Stimulated activated naive CD4-positive, alpha-beta T cell treated with Interleukin-2 at 50 U/mL for 16 hours (primary cell): ENCODE data around the gene SURF2.
A peak's percentile ranks its signal among the peaks of the same experiment; 100 is the strongest.

Experiments
- DNase-seq: peaks from one replicate; lab custom pipeline; 2025; lab: John Stamatoyannopoulos, UW

SURF2 gene

DNA sequence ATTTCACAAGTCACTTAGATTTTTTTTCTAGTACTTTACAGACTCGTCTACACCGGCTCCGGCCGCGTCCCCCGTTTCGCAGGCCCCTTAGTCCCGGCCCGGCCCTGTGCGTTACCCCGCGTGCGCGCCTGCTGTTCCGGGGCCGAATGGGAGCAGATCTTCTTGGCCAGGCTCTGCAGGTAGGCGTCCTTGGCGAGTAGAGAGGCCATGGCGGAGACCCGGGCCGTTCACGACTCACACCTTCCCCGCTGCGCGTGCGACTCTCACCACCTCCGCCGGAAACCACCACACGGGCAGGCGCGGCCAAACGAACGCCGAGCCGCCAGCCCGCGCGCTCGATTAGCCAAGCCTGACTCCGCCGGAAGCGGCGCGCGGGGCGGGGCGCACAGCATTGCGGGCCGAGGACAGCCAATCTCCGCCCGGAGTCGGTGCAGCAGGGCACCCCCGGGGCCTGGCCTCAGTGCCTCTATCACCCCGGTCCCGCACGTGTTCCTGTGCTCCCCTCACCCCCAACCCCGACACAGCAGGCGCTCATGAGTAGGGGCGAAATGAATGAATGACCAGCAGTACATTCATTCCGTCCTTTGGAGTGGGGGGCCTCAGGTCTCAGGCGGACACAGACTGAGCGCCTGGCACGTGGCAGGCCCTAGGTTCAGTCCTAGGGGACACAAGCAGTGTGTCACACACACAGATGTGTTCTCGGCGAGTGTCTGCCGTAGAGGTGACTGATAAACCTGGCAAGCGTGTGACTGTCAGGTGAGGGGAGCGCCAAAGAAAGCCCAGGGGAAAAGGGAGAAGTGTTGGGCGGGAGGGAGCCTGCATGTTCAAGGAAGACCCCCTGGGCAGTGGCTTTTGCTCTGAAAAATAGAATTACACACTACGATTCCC, 20.2 kb upstream of the SURF2 start, which contains the start of gene SURF6:
Gene SURF6, minus strand, starts transcription at position 265 of the 888 bp plus-strand sequence. Its CDS starts 56 bp downstream, at position 209.
- DNase-seq = peak; percentile 94

- no peak for DNase-seq
These were observed 16.7 kb upstream of the SURF2 start for GRCh38 chr9:133339641-133340040.

DNA sequence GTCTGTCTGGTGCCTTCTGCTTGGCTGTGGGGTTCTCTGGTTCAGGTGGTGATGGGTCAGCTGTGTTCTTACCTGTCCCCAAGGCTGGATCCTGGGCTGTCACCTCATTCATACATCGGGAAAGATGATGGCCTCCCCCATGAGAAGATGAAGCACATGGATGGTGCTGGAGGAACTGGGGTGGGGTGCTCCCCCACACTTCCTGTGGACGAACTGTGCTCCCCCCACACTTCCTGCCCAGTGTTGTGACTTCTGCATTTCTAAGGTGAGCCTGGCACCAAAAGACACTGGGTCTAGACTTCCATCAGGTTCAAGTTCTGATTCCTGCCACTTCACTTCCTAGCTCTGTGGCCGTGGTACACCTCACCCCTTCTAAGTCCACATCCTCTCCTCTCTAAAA, 16.1 kb upstream of the SURF2 start:
- no peak for DNase-seq

DNA sequence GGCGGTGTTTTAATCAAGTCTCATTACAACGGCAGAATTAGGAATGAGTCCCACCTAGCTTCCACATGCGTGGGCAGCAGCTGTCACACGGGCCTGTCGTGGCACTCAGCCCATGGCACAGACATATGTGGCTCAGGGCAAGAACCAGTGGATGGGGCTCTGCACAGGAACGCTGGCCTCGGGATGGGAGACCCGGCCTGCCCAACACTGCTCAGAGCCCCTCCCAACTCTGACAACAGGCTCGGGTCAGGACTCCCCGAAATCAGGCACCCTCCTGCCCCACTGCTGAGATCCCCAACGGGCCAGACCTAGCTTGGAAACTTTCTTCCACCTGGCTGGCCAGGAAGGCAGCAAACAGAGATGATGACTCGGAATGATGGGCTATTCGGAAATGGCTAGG, 15.4 kb upstream of the SURF2 start:
- DNase-seq = no peak

DNA sequence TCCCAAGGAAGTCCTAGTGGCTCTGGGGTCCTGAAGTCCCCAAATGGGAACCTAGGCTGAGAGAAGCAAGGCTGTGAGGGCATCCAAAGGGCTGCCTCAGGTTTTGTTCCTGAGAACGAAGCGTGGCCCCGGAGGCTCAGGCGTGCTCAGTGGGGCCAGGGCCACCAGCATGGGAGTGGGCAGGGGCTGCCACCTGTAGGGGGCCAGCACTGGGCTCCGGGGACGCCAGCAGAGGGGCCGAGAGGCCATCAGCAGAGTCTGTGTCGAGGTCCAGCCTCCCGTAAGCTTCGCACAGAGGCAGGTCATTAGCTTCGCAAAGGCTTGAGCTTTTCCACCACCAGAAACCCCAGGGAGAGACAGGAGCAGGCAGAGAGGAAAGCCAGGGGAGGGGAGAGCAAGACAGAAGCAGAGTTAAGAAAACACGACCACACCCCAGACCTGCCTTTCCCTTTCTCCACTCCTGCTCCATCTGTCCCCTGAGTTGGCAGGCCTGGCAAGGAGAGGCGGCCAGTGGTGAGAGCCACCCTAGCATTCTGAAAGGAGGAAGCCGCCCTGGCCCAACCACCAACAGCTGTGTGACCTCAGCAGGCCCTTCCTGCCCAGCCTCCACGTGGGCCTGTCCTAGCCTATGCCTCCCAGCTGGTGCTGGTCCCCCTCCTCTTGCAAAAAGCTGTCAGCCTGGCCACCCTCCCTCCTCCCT, 14.8 kb upstream of the SURF2 start:
- DNase-seq = no peak

- no peak for DNase-seq
These were observed 14.3 kb upstream of the SURF2 start for GRCh38 chr9:133342069-133342406.

GRCh38 chr9:133342570-133342969, 13.8 kb upstream of the SURF2 start:
- DNase-seq = no peak

DNA sequence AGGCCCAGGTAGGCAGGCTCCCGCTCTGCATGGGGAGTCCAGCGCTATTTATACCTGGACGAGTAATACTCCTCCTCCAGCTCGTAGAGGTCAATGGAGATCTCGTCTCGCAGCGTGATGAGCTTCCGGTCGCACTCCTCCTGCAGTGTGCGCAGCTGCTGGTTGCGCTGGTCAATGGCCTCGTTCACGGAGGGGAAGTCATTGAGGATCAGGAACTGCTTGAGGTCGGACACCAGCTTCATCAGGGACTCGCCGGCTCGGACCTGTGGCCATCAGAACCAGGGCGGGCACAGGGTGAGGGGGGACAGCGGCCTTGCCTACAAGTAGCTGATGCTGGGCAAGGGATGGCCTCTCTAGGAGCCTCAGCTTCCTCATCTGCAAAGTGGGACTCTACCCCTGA, 12.3 kb upstream of the SURF2 start:
- DNase-seq = no peak

GRCh38 chr9:133344979-133345378, 11.4 kb upstream of the SURF2 start:
- DNase-seq = no peak

- no peak for DNase-seq
These were observed 10.8 kb upstream of the SURF2 start for GRCh38 chr9:133345596-133345995.

GRCh38 chr9:133346021-133346785, 10.1 kb upstream of the SURF2 start:
- DNase-seq = no peak

GRCh38 chr9:133347515-133347984, 8.8 kb upstream of the SURF2 start:
- peak; percentile 47 for DNase-seq

GRCh38 chr9:133347985-133348717, 8.2 kb upstream of the SURF2 start, which contains the start of the genes MED22 and RPL7A:
Gene MED22 (minus strand): TSS chr9:133348131. CDS start chr9:133346662, 1,469 bp downstream.
Gene RPL7A (plus strand): TSS chr9:133348218. CDS start chr9:133348244, 26 bp downstream.
- peak; percentile 90 for DNase-seq

DNA sequence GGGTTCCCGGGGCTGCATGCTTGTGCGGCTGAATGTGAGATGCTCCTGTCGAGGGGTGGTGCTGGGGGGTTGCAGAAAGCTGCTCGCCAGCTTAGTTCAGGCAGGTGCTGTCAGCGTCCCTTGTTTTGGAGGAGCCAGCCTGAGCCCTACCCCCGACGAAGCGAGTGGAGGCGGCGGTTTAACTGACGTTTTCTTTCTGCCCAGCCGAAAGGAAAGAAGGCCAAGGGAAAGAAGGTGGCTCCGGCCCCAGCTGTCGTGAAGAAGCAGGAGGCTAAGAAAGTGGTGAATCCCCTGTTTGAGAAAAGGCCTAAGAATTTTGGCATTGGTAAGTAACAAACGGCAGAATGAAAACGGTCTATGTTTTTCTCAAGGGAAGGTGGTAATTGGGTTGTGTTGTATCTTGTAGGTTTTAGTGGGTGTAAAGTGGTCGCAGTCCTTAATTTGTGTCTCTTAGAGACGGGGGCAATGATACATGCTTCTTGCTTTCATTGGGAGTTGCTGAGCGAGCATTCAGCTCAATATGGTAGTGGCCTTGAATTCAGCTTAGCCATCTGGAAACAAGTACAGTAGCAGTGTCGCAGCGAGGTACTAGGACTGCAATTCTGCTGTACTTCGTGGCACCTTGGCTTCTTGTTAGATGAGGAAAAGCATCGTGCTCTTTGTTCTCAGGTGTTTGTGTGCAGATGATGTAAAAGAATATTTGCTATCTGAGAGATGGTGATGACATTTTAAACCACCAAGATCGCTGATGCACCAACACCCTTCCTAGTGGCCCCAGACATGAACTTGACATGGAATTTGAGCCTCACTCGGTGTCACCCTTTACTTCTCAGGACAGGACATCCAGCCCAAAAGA, 7.4 kb upstream of the SURF2 start:
- DNase-seq = no peak

- peak; percentile 30 for DNase-seq
These were observed 6.3 kb upstream of the SURF2 start for GRCh38 chr9:133349965-133350616.

- DNase-seq = no peak
These were observed 4.8 kb upstream of the SURF2 start for GRCh38 chr9:133351526-133351907.

- DNase-seq = peak; percentile 30
These were observed 4.3 kb upstream of the SURF2 start for GRCh38 chr9:133351908-133352634.

DNA sequence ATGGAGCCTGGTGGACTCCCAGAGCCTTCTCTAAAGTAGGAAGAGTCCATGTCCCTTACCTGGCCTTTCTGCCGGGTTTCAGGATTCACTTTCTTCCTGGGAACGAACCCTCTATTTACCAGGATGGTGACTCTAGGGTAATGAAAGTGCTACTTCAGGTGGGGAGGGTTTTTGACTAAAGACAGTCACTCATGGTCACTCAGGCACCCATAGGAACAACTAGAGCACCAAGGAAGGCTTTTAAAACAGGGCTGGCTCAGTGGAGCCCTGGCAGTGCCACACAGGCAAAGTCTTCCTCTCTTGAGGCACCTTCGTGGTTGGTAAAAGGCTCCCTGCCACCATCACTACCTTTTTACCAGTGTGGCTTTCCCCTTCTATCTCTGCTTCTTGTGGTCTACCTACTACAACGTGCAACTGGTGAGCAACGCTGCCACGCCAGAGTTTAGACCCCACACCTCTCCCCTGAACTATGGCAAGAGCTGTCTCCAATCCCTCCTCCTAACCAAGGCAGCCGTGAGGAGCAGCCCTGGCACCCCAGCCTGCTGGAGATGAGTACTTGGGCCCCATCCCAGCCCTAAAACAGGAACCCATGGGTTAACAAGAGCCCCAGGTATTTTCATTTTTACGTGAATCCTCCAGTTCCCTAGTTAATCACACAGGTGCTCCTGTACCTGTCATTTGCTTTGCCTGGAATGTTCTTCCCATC, 3.6 kb upstream of the SURF2 start:
- no peak for DNase-seq

DNA sequence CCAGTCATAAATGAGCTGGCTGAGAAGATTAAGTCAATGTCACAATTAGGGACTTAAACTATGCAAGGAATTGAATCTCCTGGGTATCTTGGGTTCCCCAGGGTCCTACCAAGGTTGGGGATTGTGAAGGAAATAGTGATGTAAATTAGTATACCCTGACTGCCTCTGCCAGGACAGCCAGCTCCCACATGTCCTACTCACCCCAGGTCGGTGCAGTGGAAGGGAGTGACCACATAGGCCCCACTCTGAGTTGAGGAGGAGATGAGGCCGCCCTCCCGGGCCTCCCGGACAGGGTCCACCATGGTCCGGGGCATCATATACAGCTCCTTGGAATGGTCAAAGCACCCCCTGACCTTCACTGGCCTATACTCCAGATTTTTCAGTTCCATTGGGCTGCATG, 2.8 kb upstream of the SURF2 start:
- DNase-seq = no peak
